Cardiac fibroblast (primary cell): ENCODE measurements around the gene WDR7.

Source experiments
- DNase-seq, 2 donors: peaks; one replicate each; pipeline versions ENCODE4 v3.0.0 to v3.0.0-alpha.2; 2010; ENCODE audit warnings: low read depth in 2 of 2
- H3K4me3 ChIP-seq, 2 donors: replicated peaks in 1 of 2; 1 replicate in 1 of 2; 2 replicates in 1 of 2; pipeline ENCODE4 v1.5.1; 2011; ENCODE audit warnings: low read depth in 2 of 2, low read length in 2 of 2, mild to moderate bottlenecking in 2 of 2, moderate library complexity in 1 of 2
- CTCF ChIP-seq: IDR thresholded peaks from one replicate; pipeline ENCODE4 v1.5.1; 2011; ENCODE audit warnings: low read depth, mild to moderate bottlenecking, low read length, inconsistent platforms

WDR7 gene

GRCh38 chr18:57018845-57019244 lies 367.7 kb downstream of the WDR7 start:
- DNase-seq: no peak
- TF ChIP-seq CTCF: no peak

GRCh38 chr18:57022716-57023115 lies 371.6 kb downstream of the WDR7 start:
- no peak for TF ChIP-seq CTCF
- no peak for DNase-seq
- no peak overlapping the region for H3K4me3 ChIP-seq

More at GRCh38 chr18:57018845-57019244, 367.7 kb downstream of the WDR7 start:
- no peak overlapping the region for H3K4me3 ChIP-seq

- DNase-seq: no peak
- H3K4me3 ChIP-seq: no peak overlapping the region
- no peak for TF ChIP-seq CTCF
Measured at GRCh38 chr18:57023275-57023882, 372.2 kb downstream of the WDR7 start.

GRCh38 chr18:57025540-57025939 lies 374.4 kb downstream of the WDR7 start:
- H3K4me3 ChIP-seq: no peak overlapping the region
- no peak for TF ChIP-seq CTCF
- no peak for DNase-seq

GRCh38 chr18:57026316-57026715 lies 375.2 kb downstream of the WDR7 start:
- H3K4me3 ChIP-seq: no peak overlapping the region
- DNase-seq: peak in 1 of 2 donors; percentile 20
- TF ChIP-seq CTCF: no peak

GRCh38 chr18:57027190-57027708 lies 376.1 kb downstream of the WDR7 start:
- no peak overlapping the region for H3K4me3 ChIP-seq
- no peak for TF ChIP-seq CTCF
- DNase-seq: no peak

GRCh38 chr18:57029761-57030160 lies 378.6 kb downstream of the WDR7 start:
- TF ChIP-seq CTCF: no peak
- no peak overlapping the region for H3K4me3 ChIP-seq
- DNase-seq: peak in 1 of 2 donors; percentile 19
